ENCODE results near the gene TMEM131L. TPM values are rescaled to one million over a fixed set of nuclear protein-coding genes. Genes with fewer than 3 reads are reported as not detected.

TMEM131L gene
- total RNA-seq, 1 experiment from 2014 or later: 19.7 TPM

GRCh38 chr4:153545822-153546221 is 79.7 kb downstream of the TMEM131L start:
- TF ChIP-seq EZH2phosphoT487 (IDR thresholded peaks at IDR 0.05; ENCODE audit: borderline replicate concordance): no peak
- no peak for TF ChIP-seq CTCF (IDR thresholded peaks at IDR 0.05 in 2 of 3, conservative IDR thresholded peaks at IDR 0.05 in 1 of 3; ENCODE audit: borderline replicate concordance in 1 of 3, insufficient read depth in 1 of 3, low read depth in 2 of 3, low read length in 2 of 3)
- no peak for TF ChIP-seq YY1 (IDR thresholded peaks at IDR 0.05; ENCODE audit: extremely low read depth, insufficient replicate concordance, low read depth, low read length)
- no peak for TF ChIP-seq TCF7L2 (IDR thresholded peaks at IDR 0.05; ENCODE audit: borderline replicate concordance, extremely low read depth, insufficient read depth, insufficient read length)
- TF ChIP-seq POLR2AphosphoS5 (IDR thresholded peaks at IDR 0.05; ENCODE audit: low read depth, low read length): no peak
- TF ChIP-seq CEBPB (IDR thresholded peaks at IDR 0.05; ENCODE audit: low read depth): no peak
- TF ChIP-seq POLR2A (IDR thresholded peaks at IDR 0.05; ENCODE audit: borderline replicate concordance, extremely low read depth, insufficient read depth, insufficient read length): no peak
- TF ChIP-seq SRF (IDR thresholded peaks at IDR 0.05; ENCODE audit: low read depth): no peak
- TF ChIP-seq ELF1 (IDR thresholded peaks at IDR 0.05; ENCODE audit: borderline replicate concordance, low read depth): no peak
- TF ChIP-seq RAD21 (IDR thresholded peaks at IDR 0.05; ENCODE audit: low read depth): no peak
- TF ChIP-seq MAX (IDR thresholded peaks at IDR 0.05): no peak
- TF ChIP-seq JUND (IDR thresholded peaks at IDR 0.05): no peak
- TF ChIP-seq REST (IDR thresholded peaks at IDR 0.05; ENCODE audit: low read depth): no peak
- no peak for TF ChIP-seq EZH2 (IDR thresholded peaks at IDR 0.05)
- TF ChIP-seq ZBTB33 (IDR thresholded peaks at IDR 0.05; ENCODE audit: extremely low read depth, insufficient replicate concordance, low read length): no peak
- Histone ChIP-seq H3K79me2 (ENCODE audit: insufficient read depth, low read length) (peaks cover 4% of the 10 kb centered on the region; the same call in 1 of the 2 replicates), H3K9me2 (ENCODE audit: insufficient read depth) (no peaks in the 10 kb centered on the region), H3K9me3 (ENCODE audit: control insufficient read depth in 1 of 2, insufficient read depth in 1 of 2, low read depth in 1 of 2, low read length in 2 of 2) (no peaks in the 10 kb centered on the region), H3K4me1 (ENCODE audit: control insufficient read depth in 1 of 2, insufficient read depth in 2 of 2, low read length in 2 of 2) (no peaks in the 10 kb centered on the region), H3K4me2 (ENCODE audit: low read length) (no peak overlapping the region), H4K20me1 (ENCODE audit: insufficient read depth) (no peaks in the 10 kb centered on the region), H3K36me3 (ENCODE audit: control insufficient read depth in 1 of 2, insufficient read depth in 2 of 2, low read length in 2 of 2) (no peaks in the 10 kb centered on the region), H3K27ac (ENCODE audit: low read depth, low read length) (no peak overlapping the region), H3K27me3 (ENCODE audit: insufficient read depth, low read length) (no peaks in the 10 kb centered on the region), H2AFZ (ENCODE audit: low read depth, low read length, poor library complexity, severe bottlenecking) (no peak overlapping the region), H3K4me3 (replicated peaks in 1 of 2; ENCODE audit: low read depth in 1 of 2, low read length in 2 of 2) (no peak overlapping the region), H3K9ac (ENCODE audit: low read length) (no peak overlapping the region)
- intact Hi-C loops (cut with micrococcal nuclease): no loop called here
- ATAC-seq (no peak), DNase-seq (ENCODE audit: low read depth, low spot score) (no peak)
- POLR2A ChIA-PET: no interaction called here
- RAD21 ChIA-PET (ENCODE audit: low non-redundant PET in 1 of 2, low total read pairs in 2 of 2, uncharacterized antibody in 2 of 2, unreplicated experiment in 2 of 2): no interaction called here
- CTCF ChIA-PET: no interaction called here
- BruUV-seq (replicated peaks): no TSS peak
